ENCODE measurements around the gene RCC1. TPM values are rescaled to one million over a fixed set of nuclear protein-coding genes. Genes with fewer than 3 reads are reported as not detected.

Gene RCC1
- total RNA-seq, 1 experiment from 2014 or later, result 61.2 TPM

GRCh38 chr1:28508435-28508754, 2.6 kb downstream of the RCC1 start:
- TF ChIP-seq, protein P1, sequence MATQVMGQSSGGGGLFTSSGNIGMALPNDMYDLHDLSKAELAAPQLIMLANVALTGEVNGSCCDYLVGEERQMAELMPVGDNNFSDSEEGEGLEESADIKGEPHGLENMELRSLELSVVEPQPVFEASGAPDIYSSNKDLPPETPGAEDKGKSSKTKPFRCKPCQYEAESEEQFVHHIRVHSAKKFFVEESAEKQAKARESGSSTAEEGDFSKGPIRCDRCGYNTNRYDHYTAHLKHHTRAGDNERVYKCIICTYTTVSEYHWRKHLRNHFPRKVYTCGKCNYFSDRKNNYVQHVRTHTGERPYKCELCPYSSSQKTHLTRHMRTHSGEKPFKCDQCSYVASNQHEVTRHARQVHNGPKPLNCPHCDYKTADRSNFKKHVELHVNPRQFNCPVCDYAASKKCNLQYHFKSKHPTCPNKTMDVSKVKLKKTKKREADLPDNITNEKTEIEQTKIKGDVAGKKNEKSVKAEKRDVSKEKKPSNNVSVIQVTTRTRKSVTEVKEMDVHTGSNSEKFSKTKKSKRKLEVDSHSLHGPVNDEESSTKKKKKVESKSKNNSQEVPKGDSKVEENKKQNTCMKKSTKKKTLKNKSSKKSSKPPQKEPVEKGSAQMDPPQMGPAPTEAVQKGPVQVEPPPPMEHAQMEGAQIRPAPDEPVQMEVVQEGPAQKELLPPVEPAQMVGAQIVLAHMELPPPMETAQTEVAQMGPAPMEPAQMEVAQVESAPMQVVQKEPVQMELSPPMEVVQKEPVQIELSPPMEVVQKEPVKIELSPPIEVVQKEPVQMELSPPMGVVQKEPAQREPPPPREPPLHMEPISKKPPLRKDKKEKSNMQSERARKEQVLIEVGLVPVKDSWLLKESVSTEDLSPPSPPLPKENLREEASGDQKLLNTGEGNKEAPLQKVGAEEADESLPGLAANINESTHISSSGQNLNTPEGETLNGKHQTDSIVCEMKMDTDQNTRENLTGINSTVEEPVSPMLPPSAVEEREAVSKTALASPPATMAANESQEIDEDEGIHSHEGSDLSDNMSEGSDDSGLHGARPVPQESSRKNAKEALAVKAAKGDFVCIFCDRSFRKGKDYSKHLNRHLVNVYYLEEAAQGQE (IDR thresholded peaks at IDR 0.05; ENCODE audit: insufficient read depth in 1 of 2, low read depth in 2 of 2, low read length in 1 of 2), result no peak
- TF ChIP-seq POLR2AphosphoS5 (IDR thresholded peaks at IDR 0.05; ENCODE audit: low read depth, low read length), result peak; percentile 71
- no TSS peak for BruUV-seq (replicated peaks)
- DNase-seq (ENCODE audit: low read depth, low spot score) (no peak), ATAC-seq (no peak)
- intact Hi-C loops (cut with micrococcal nuclease; ENCODE audit: unreplicated experiment) (no loop called here), in situ Hi-C loops (cut with HindIII; ENCODE audit: low pct_unique_long_range_greater_than_20kb, low sequenced_read_pairs) (no loop called here)
- H3K27me3 ChIP-seq (ENCODE audit: control insufficient read depth, insufficient read depth, low read length), result no peaks in the 10 kb centered on the region
- H3K36me3 ChIP-seq (ENCODE audit: control insufficient read depth, insufficient read depth, low read length), result peaks cover 36% of the 10 kb centered on the region
- ChIA-PET POLR2A (interaction anchor here (0.5 to 1.5 kb wide), 4 partner anchors 10 to 123 kb away, joined by 3 to 7 read pairs (median 4); no protein-coding TSS in a partner anchor), CTCF (no interaction called here)
- H3K27ac ChIP-seq (ENCODE audit: low read length), result peak overlapping the region; percentile 100
- no peaks in the 10 kb centered on the region for H3K9me3 ChIP-seq (ENCODE audit: control insufficient read depth, insufficient read depth, low read depth, low read length)
- peak overlapping the region; percentile 81 to 96 for H3K4me3 ChIP-seq (ENCODE audit: low read depth in 2 of 2, low read length in 2 of 2)
- peaks cover 34% of the 10 kb centered on the region for H3K4me1 ChIP-seq (ENCODE audit: control insufficient read depth, insufficient read depth, low read length)

DNA sequence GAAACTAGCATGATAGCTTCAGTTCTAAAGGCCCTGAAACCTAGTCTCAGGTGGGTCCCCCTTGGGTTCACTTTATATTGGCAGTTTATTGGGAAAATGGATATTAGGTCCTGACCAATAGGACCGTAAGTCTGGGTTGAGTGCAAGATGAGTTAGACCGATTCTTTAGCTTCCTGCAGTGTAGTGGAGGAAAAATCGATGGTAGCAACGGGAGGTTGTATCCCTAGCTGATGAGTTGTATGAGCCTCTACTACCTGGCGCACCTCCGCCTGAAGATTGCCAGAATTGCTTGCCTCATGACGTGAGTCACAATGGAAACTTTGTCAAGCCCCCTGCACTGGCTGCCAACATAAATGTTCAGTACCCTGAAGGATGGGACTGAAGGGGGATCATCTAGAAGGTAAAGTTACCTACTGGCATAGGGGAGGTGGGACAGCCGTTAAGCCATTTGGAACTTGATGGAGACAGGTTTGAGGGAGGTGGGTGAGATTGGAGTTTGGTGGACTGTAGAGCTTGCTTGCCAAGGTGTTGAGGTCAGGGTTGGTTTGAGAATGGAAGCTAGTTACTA, 3.9 kb downstream of the RCC1 start:
- ChIA-PET POLR2A (interaction anchor here (0.6 kb wide), 1 partner anchor 65 kb away, joined by 3 read pairs; no protein-coding TSS in a partner anchor), CTCF (interaction anchor here (0.5 kb wide), 1 partner anchor 937 kb away, joined by 4 read pairs; no protein-coding TSS in a partner anchor)
- DNase-seq (ENCODE audit: low read depth, low spot score), result no peak
- peaks cover 36% of the 10 kb centered on the region for H3K36me3 ChIP-seq (ENCODE audit: control insufficient read depth, insufficient read depth, low read length)
- peak overlapping the region; percentile 81 to 96 for H3K4me3 ChIP-seq (ENCODE audit: low read depth in 2 of 2, low read length in 2 of 2)
- H3K27ac ChIP-seq (ENCODE audit: low read length), result peak overlapping the region; percentile 100
- in situ Hi-C loops (cut with HindIII; ENCODE audit: low pct_unique_long_range_greater_than_20kb, low sequenced_read_pairs) (no loop called here), intact Hi-C loops (cut with micrococcal nuclease; ENCODE audit: unreplicated experiment) (no loop called here)
- H3K9me3 ChIP-seq (ENCODE audit: control insufficient read depth, insufficient read depth, low read depth, low read length), result no peaks in the 10 kb centered on the region
- no TSS peak for BruUV-seq (replicated peaks)
- TF ChIP-seq, protein P1 (IDR thresholded peaks at IDR 0.05; ENCODE audit: insufficient read depth in 1 of 2, low read depth in 2 of 2, low read length in 1 of 2), result no peak
- no peak for TF ChIP-seq CTCF (IDR thresholded peaks at IDR 0.05)
- 0 out of 2 replicates have a peak, but pooled peaks have one; percentile 41 for TF ChIP-seq SIN3A (IDR thresholded peaks at IDR 0.05; ENCODE audit: borderline replicate concordance, insufficient read depth, low read depth, low read length)
- peak; percentile 73 for TF ChIP-seq POLR2AphosphoS5 (IDR thresholded peaks at IDR 0.05; ENCODE audit: low read depth, low read length)
- no peak for TF ChIP-seq TCF7L2 (IDR thresholded peaks at IDR 0.05; ENCODE audit: low read depth, low read length)
- peaks cover 34% of the 10 kb centered on the region for H3K4me1 ChIP-seq (ENCODE audit: control insufficient read depth, insufficient read depth, low read length)
- ATAC-seq, result no peak
- no peaks in the 10 kb centered on the region for H3K27me3 ChIP-seq (ENCODE audit: control insufficient read depth, insufficient read depth, low read length)

All from Panc1 (cell line).